NCI-H524 treated with DMSO at 0.1 percent for 48 hours (cell line): ENCODE measurements around the gene GABRD.
"Not testable (repeated sequence)": the region's sequence is repeated elsewhere in the genome, so short reads cannot be mapped to it uniquely, and the experiment has no call there.

Experiments
- DNase-seq: peaks from one replicate; lab custom pipeline; 2025; lab: John Stamatoyannopoulos, UW

Gene GABRD

GRCh38 chr1:2019172-2019543, at the start of gene GABRD:
TSS of gene GABRD (plus strand) at chr1:2019345. CDS start at chr1:2019424, 79 bp downstream.
- no peak for DNase-seq

- no peak for DNase-seq
These were observed 49.6 kb upstream of the GABRD start for GRCh38 chr1:1969505-1969900.

GRCh38 chr1:1969953-1970716, 49.0 kb upstream of the GABRD start:
- DNase-seq = no peak

- DNase-seq = no peak
These were observed 48.1 kb upstream of the GABRD start for GRCh38 chr1:1971017-1971416.

- DNase-seq = no peak
These were observed 47.5 kb upstream of the GABRD start for GRCh38 chr1:1971688-1972087.

GRCh38 chr1:1972976-1973715, 46.0 kb upstream of the GABRD start:
- no peak for DNase-seq

- no peak for DNase-seq
These were observed 45.2 kb upstream of the GABRD start for GRCh38 chr1:1973716-1974642.

GRCh38 chr1:1974834-1975233, 44.3 kb upstream of the GABRD start:
- no peak for DNase-seq

- DNase-seq = no peak
These were observed 43.6 kb upstream of the GABRD start for GRCh38 chr1:1975535-1975934.

GRCh38 chr1:1976031-1976430, 43.1 kb upstream of the GABRD start:
- DNase-seq = no peak

- DNase-seq = no peak
These were observed 41.0 kb upstream of the GABRD start for GRCh38 chr1:1978108-1978507.

- not testable (repeated sequence) for DNase-seq
These were observed 40.3 kb upstream of the GABRD start for GRCh38 chr1:1978690-1979481.

GRCh38 chr1:1979482-1980165, 39.5 kb upstream of the GABRD start:
- DNase-seq = no peak

- DNase-seq = no peak
These were observed 38.5 kb upstream of the GABRD start for GRCh38 chr1:1980467-1981141.

- DNase-seq = no peak
These were observed 38.0 kb upstream of the GABRD start for GRCh38 chr1:1981142-1981500.

- DNase-seq = not testable (repeated sequence)
These were observed 37.4 kb upstream of the GABRD start for GRCh38 chr1:1981631-1982327.

GRCh38 chr1:1982379-1983232, 36.5 kb upstream of the GABRD start:
- no peak for DNase-seq

GRCh38 chr1:1984560-1985070, 34.5 kb upstream of the GABRD start:
- DNase-seq = no peak
